Hematopoietic multipotent progenitor cell treated with erythropoietin and hydrocortisone succinate and interleukin-3 and kit ligand, for 6 days (in vitro differentiated cells): ENCODE data around the gene LYRM4.

ENCODE experiments used
- DNase-seq: peaks from one replicate; pipeline ENCODE4 v3.0.0-alpha.2; 2015

LYRM4 gene

GRCh38 chr6:5091210-5092069 is 169.3 kb downstream of the LYRM4 start:
- no peak for DNase-seq

- no peak for DNase-seq
These were observed 170.1 kb downstream of the LYRM4 start for GRCh38 chr6:5090603-5091002.

- no peak for DNase-seq
These were observed 171.0 kb downstream of the LYRM4 start for GRCh38 chr6:5089481-5090438.

DNA sequence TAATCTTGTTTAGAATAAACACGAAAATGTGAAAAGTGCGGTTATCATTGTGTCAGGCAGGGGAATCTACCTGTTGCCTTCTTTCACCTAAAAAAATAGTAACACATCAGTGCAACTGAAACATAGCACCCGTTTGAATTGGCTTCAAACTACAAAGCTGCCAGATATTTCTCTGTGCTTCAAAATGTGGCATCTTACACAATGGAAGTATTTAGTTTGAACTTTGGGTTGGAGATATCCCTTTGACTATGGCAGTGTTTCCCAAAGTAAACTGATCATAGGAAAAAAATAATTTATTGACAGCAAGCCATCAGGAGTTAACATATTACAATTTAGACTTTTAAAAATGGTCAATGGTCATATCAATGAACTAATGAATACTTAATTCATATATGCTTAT is 172.0 kb downstream of the LYRM4 start:
- no peak for DNase-seq

GRCh38 chr6:5087389-5087788 is 173.4 kb downstream of the LYRM4 start:
- DNase-seq: peak; percentile 27

DNA sequence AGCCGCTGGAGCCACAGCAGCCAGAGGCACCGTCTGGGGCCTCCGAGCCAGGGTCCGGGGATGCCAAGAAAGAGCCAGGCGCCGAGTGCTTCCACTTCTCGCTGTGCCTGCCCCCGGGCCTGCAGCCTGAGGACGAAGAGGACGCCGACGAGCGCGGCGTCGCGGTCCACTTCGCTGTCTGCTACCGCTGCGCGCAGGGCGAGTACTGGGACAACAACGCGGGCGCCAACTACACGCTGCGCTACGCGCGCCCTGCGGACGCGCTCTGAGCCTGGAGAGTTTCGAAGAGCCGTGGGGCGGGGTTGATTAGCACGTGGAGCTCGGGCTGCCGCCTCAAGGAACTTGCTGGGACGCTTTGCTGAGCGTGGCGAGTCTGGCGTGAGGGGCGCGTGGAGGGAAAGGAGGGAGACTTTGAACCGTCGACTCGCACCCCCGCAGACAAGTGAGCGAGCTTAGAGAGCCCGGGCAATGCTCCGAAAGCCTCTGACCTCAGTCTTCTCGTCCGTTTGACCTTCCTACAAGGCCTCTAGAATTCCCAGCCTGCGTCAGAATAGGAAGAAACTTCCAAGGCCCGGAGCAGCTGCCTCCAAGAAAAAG is 174.4 kb downstream of the LYRM4 start:
- DNase-seq: peak; percentile 37

DNA sequence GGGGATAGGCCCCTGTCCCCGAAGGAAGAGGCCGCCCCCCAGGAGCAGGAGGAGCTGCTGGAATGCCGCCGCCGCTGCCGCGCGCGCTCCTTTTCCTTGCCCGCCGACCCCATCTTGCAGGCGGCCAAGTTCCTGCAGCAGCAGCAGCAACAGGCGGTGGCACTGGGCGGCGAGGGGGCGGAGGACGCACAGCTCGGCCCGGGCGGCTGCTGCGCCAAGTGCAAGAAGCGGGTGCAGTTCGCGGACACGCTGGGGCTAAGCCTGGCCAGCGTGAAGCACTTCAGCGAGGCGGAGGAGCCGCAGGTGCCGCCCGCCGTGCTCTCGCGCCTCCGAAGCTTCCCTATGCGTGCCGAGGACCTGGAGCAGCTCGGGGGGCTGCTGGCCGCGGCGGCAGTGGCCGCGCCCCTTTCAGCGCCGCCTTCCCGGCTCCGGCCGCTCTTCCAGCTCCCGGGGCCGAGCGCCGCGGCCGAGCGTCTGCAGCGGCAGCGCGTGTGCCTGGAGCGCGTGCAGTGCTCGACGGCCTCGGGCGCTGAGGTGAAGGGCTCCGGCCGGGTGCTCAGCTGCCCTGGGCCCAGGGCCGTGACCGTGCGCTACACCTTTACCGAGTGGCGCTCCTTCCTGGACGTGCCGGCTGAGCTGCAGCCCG is 175.0 kb downstream of the LYRM4 start:
- peak; percentile 31 for DNase-seq

- DNase-seq: peak; percentile 46
These were observed 175.7 kb downstream of the LYRM4 start, which contains the start of gene PPP1R3G for GRCh38 chr6:5084781-5085647. Gene PPP1R3G, plus strand, starts transcription at chr6:5085341. Its CDS starts 145 bp downstream, at chr6:5085486.

DNA sequence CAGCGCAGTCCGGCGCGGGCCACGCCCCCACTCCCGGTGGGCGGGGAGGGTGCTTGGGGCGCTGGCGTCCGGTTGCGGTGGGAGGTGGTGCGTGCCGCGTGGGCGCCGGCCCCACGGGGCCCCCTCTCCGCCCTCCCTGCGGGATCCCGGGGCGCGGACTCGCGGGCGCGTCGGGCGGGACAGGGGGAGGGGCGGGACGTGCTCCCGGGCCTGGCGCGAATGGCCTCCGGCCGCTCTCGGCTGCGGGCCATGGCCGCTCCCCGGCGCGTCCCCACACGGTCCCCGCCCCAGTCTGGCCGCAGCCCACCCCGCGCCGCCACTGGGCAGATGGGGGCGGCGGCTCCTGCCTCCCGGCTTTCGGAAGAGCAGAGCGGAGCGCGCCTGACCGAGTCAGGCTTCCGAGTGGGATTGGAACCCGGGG is 176.4 kb downstream of the LYRM4 start:
- no peak for DNase-seq

- no peak for DNase-seq
These were observed 176.9 kb downstream of the LYRM4 start for GRCh38 chr6:5083813-5084359.

- DNase-seq: no peak
These were observed 177.5 kb downstream of the LYRM4 start for GRCh38 chr6:5083307-5083583.

- DNase-seq: no peak
These were observed 178.1 kb downstream of the LYRM4 start for GRCh38 chr6:5082487-5083306.

DNA sequence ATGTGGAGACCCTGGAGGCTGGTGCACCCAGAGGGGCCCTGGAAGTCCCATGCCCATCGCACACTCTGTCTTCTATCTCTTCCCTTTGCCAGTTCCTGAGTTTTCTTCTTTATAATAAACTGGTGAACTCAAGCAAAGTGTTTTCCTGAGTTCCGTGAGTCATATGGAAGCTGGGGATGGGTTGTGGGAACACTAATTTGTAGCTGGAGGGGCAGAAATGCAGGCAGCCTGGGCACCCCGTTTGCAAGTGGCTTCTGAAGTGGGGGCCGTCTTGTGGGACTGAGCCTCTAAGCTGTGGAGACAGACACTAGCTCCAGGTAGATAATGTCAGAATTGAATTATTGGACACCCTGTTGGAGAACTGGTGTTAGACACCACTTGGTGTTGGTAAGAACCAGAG is 178.8 kb downstream of the LYRM4 start:
- DNase-seq: no peak

DNA sequence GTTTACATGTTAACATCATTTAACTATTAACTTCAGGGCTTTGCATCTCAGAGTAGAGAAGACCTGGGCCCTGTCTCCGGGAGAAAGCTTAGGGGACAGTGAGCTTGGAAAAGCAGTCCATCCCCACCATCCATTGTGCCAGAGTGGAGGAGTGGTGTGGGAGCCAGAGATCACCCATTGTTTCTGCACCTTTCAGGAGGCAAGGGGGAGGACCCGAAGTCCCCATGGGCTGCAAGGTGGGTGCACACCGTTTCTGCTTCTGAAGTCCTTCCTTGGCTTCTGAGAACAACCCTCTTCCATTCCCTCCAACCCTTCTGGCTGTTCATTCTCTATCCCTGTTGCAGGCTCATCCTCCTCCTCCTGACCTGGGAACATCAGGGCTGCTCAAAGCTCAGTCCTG is 179.6 kb downstream of the LYRM4 start:
- DNase-seq: no peak

- no peak for DNase-seq
These were observed 180.2 kb downstream of the LYRM4 start for GRCh38 chr6:5080574-5080973.

DNA sequence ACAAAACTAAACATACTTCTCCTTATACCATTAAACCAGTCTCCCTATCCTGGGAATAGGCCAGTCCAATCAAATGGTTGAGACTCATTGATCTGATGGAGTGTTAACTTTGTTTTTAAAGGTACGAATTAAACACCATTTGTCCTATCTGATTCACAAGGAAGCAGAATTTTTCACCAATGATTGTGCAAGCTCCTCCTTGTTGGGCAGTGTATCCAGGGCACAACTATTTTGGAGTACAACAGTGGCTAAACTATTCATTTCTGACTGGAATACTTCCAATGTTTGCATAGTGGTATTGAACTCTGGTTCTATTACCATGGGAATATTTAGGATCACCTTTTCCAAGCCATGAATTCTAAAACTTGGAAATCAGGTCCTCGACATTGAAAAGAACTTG is 181.1 kb downstream of the LYRM4 start:
- no peak for DNase-seq

GRCh38 chr6:5078121-5078669 is 182.6 kb downstream of the LYRM4 start:
- peak; percentile 45 for DNase-seq

- DNase-seq: no peak
These were observed 183.8 kb downstream of the LYRM4 start for GRCh38 chr6:5076931-5077330.

- DNase-seq: no peak
These were observed 186.8 kb downstream of the LYRM4 start for GRCh38 chr6:5073992-5074391.

GRCh38 chr6:5072440-5072839 is 188.3 kb downstream of the LYRM4 start:
- no peak for DNase-seq
